GM19239 (cell line): ENCODE results near the gene TULP4.

Experiments
- DNase-seq: peaks from one replicate; pipeline ENCODE4 v3.0.0; 2011; ENCODE audit warnings: low spot score; ENCODE audit not compliant: insufficient read length
- FAIRE-seq: peaks from 2 replicates; lab custom pipeline; 2011; peaks lifted over from hg19 to GRCh38; lab: Jason Lieb, UNC

Gene TULP4

GRCh38 chr6:158353883-158354877 is 41.9 kb downstream of the TULP4 start:
- DNase-seq (no peak), FAIRE-seq (no peak)

- no peak for DNase-seq
Measured at GRCh38 chr6:158356586-158357546, 44.6 kb downstream of the TULP4 start.

GRCh38 chr6:158357570-158358216 is 45.4 kb downstream of the TULP4 start:
- peak; percentile 54 for FAIRE-seq

More at GRCh38 chr6:158356586-158357546, 44.6 kb downstream of the TULP4 start:
- FAIRE-seq = no peak

GRCh38 chr6:158358450-158359077 is 46.3 kb downstream of the TULP4 start:
- DNase-seq (no peak), FAIRE-seq (no peak)

More at GRCh38 chr6:158357570-158358216, 45.4 kb downstream of the TULP4 start:
- peak; percentile 30 for DNase-seq

GRCh38 chr6:158361068-158361467 is 48.8 kb downstream of the TULP4 start:
- DNase-seq (no peak), FAIRE-seq (no peak)

- FAIRE-seq (no peak), DNase-seq (no peak)
Measured at GRCh38 chr6:158361961-158362669, 49.9 kb downstream of the TULP4 start.

- no peak for DNase-seq
- FAIRE-seq = no peak
Measured at GRCh38 chr6:158366363-158366762, 54.1 kb downstream of the TULP4 start.

GRCh38 chr6:158367816-158368215 is 55.6 kb downstream of the TULP4 start:
- DNase-seq (no peak), FAIRE-seq (no peak)

GRCh38 chr6:158369241-158369640 is 57.0 kb downstream of the TULP4 start:
- FAIRE-seq (no peak), DNase-seq (no peak)

- FAIRE-seq (no peak), DNase-seq (no peak)
Measured at GRCh38 chr6:158370805-158371204, 58.5 kb downstream of the TULP4 start.

GRCh38 chr6:158371261-158371660 is 59.0 kb downstream of the TULP4 start:
- FAIRE-seq (no peak), DNase-seq (no peak)

- DNase-seq (no peak), FAIRE-seq (no peak)
Measured at GRCh38 chr6:158372574-158372973, 60.3 kb downstream of the TULP4 start.

GRCh38 chr6:158373214-158373613 is 60.9 kb downstream of the TULP4 start:
- no peak for FAIRE-seq

GRCh38 chr6:158374020-158374419 is 61.8 kb downstream of the TULP4 start:
- DNase-seq (no peak), FAIRE-seq (no peak)

More at GRCh38 chr6:158373214-158373613, 60.9 kb downstream of the TULP4 start:
- DNase-seq = no peak

GRCh38 chr6:158376631-158377081 is 64.4 kb downstream of the TULP4 start:
- FAIRE-seq (no peak), DNase-seq (no peak)

GRCh38 chr6:158377860-158378259 is 65.6 kb downstream of the TULP4 start:
- FAIRE-seq = no peak
- DNase-seq = no peak

- FAIRE-seq = peak; percentile 11
Measured at GRCh38 chr6:158379336-158379735, 67.1 kb downstream of the TULP4 start.

GRCh38 chr6:158381214-158381613 is 68.9 kb downstream of the TULP4 start:
- FAIRE-seq (no peak), DNase-seq (no peak)

More at GRCh38 chr6:158379336-158379735, 67.1 kb downstream of the TULP4 start:
- DNase-seq = no peak

GRCh38 chr6:158382491-158382890 is 70.2 kb downstream of the TULP4 start:
- FAIRE-seq (no peak), DNase-seq (no peak)
